GM12801 (cell line): ENCODE results near the gene MRO.

ENCODE experiments used
- TF ChIP-seq, protein P1 (sequence below): IDR thresholded peaks from one replicate; pipeline ENCODE4 v1.5.1; 2011; ENCODE audit warnings: control low read depth; ENCODE audit not compliant: insufficient read length; ENCODE audit errors: extremely low read depth

The MRO gene

DNA sequence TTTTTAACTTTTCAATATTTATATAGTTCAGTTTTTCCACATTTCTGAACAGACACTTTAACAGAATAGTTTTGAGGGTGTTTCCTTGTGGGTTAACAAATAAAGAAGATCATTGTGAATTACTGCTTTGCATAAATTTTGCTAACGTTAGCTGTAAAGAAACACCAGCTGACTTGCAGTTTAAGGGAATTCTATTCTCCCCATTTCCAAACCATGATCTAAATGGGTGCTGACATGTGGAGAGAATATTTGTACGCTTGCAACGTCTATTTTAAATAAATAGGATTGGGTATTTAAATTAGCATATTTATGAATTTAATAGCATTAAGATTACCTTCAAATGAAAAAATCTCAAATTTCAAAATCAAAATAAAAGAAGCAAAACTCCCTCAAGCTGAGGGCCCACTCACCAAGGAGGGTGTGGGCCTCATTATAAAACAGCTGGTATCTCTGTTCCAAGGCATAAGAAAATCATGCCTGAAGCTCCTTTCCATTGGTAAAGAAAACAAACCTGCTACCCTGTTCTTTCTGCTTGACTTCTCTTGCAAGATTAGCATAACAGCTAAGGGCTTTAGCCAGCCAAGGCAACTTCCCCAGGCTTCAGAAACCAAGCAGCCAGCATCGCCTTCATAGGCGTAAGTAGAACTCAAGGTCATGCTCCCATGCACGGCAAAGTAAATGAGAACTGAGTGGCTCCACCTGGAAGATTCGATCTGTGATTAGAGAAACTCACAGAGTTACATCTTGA lies 3.2 kb downstream of the MRO start:
- TF ChIP-seq, protein P1, sequence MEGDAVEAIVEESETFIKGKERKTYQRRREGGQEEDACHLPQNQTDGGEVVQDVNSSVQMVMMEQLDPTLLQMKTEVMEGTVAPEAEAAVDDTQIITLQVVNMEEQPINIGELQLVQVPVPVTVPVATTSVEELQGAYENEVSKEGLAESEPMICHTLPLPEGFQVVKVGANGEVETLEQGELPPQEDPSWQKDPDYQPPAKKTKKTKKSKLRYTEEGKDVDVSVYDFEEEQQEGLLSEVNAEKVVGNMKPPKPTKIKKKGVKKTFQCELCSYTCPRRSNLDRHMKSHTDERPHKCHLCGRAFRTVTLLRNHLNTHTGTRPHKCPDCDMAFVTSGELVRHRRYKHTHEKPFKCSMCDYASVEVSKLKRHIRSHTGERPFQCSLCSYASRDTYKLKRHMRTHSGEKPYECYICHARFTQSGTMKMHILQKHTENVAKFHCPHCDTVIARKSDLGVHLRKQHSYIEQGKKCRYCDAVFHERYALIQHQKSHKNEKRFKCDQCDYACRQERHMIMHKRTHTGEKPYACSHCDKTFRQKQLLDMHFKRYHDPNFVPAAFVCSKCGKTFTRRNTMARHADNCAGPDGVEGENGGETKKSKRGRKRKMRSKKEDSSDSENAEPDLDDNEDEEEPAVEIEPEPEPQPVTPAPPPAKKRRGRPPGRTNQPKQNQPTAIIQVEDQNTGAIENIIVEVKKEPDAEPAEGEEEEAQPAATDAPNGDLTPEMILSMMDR, result no peak

DNA sequence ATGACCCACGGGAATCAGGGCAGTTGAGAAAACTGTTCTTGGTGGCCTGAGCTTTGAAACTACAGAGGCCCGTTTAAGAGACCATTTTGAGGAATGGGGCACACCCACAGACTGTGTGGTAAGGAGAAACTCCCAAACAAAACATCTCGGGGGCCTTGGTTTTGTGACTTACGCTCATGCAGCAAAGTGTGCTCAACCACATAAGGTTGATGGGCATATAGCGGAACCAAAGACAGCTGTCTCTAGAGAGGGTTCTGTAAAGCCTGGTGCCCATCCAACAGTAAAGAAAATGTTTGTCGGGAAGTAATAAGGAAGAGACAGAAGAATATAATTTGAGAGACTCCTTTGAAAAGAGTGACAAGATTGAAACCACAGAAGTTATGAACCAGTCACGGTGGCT lies 5.4 kb downstream of the MRO start:
- TF ChIP-seq, protein P1, result no peak

DNA sequence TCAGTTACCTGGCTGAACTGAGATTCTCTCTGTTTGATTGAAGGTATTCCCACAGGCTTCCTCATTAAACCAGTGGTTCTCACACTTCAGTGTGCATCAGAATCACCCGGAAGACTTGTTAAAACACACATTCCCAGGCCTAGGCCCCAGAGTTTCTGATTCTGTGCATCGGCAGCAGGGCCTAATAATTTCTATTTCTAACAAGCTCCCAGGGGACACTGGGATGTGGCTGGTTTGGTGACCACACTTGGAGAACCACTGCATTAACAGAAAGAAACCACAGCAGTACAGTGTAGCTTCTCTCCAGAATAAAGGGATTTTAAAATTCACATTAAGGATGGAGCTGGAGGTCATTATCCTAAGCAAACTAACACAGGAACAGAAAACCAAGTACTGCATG lies 6.5 kb downstream of the MRO start:
- TF ChIP-seq, protein P1, result no peak

DNA sequence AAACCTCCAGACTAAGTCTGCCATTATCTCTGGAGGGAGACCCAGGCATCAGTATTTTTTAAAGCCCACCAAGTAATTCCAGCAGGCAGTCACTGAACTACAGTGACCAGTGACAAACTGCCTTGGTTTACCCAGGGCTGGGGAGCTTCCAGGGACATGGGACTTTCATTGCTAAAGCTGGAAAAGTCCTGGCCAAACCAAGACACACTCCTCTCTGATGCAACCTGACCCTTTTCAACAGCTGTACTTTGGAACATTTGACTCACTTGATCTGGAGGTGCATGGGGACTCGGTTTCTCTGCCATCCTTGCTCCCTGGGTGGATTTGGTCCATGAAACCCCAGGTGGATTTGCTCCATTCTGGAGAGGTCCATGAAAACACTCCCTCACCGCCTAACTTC lies 7.0 kb downstream of the MRO start:
- TF ChIP-seq, protein P1, result no peak

DNA sequence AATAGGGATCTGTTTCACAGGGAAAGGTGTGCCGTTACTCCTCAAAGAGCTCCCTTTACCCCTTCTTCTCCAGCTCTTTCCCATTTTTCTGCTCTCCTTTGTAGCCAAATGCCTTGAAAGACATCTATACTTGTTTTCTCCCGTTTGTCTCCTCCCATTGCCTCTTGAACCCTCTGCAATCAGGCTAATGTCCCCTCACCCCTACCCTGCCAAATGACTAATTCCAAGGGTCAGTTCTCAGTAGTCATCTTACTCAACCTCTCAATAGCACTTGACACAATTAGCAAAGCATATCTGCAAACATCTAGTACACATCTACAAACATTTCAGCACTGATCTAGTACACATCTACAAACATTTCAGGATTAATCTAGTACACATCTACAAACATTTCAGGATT lies 12.6 kb downstream of the MRO start:
- TF ChIP-seq, protein P1, result no peak

DNA sequence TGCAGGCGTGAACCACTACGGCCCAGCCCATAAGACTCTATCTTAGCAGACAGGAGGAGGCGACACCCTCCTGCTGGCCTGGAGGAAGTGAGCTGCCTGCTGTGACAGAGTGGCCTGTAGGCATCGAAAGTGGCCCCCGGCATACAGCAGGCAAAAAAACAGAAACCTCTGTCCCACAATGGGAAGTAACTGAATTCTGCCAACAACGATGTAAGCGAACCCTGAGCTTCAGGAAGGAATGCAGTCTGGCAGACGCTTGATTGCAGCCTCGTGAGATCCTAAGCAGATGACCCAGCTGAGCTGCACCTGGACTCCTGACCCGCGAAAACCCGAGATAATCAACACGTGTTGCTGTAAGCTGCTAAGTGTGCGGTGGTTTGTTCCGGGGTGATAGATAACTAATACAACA lies 13.6 kb downstream of the MRO start:
- TF ChIP-seq, protein P1, result no peak

DNA sequence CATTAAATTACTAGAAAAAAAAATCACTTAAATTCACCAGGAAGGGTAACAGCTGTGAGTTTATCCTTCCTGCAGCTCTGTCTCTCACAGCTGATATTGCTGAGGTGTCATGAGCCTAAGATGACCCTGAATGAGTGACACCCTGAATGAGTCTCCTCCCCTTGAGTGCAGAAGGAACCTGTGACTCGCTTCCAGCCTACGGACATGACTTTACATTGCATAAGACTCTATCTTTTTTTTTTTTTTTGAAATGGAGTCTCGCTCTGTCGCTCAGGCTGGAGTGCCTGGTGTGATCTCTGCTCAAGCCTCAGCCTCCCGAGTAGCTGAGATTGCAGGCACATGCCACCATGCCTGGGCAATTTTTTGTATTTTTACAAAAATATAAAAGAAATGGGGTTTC lies 14.1 kb downstream of the MRO start:
- TF ChIP-seq, protein P1, result no peak
